Uterine smooth muscle cell (primary cell): ENCODE results near the gene FBXO2. TPM values are rescaled to one million over a fixed set of nuclear protein-coding genes. Genes with fewer than 3 reads are reported as not detected.

Source experiments
- total RNA-seq: library from RNA; depleted of rRNA; stranded (reverse); fragments of >200 nt; gene quantifications from 2 replicates; pipeline ENCODE4 v1.2.3, GENCODE V29; 2014

Gene FBXO2
- total RNA-seq = 0.22 and 1.2 TPM in 2 replicates

GRCh38 chr1:11654137-11654938 is at the start of gene FBXO2, which contains the start of gene FBXO44:
Gene FBXO2 (minus strand): TSS chr1:11654429. CDS start chr1:11654340, 89 bp downstream.
Gene FBXO44 (plus strand): TSS chr1:11654877. CDS start chr1:11655836, 959 bp downstream.

GRCh38 chr1:11691302-11691914 is 37.2 kb upstream of the FBXO2 start, which contains the start of gene DRAXIN:
Gene DRAXIN (plus strand): TSS chr1:11691710. CDS start chr1:11706259, 14,549 bp downstream.

GRCh38 chr1:11681071-11681771 is 27.0 kb upstream of the FBXO2 start, which contains the start of gene MAD2L2:
Gene MAD2L2 (minus strand): TSS chr1:11681148. CDS start chr1:11680601, 547 bp downstream.

Other genes starting within 250 kb of the FBXO2 start
- gene DISP3, start 175.3 kb downstream of the FBXO2 start, total RNA-seq = under 0.01 TPM in 2 replicates
- 10.0 and 24.5 TPM in 2 replicates for gene FBXO44, start 448 bp upstream of the FBXO2 start, total RNA-seq
- 6.6 and 6.8 TPM in 2 replicates for gene FBXO6, start 9.8 kb upstream of the FBXO2 start, total RNA-seq
- gene MAD2L2, start 26.7 kb upstream of the FBXO2 start, total RNA-seq = 40.9 and 86.3 TPM in 2 replicates
- under 0.01 and 0.12 TPM in 2 replicates for gene DRAXIN, start 37.3 kb upstream of the FBXO2 start, total RNA-seq
- 51.0 and 59.9 TPM in 2 replicates for gene AGTRAP, start 81.7 kb upstream of the FBXO2 start, total RNA-seq
- gene C1orf167, start 107.8 kb upstream of the FBXO2 start, total RNA-seq = not detected in 2 replicates
- 28.8 and 34.5 TPM in 2 replicates for gene MTHFR, start 151.5 kb upstream of the FBXO2 start, total RNA-seq
- gene CLCN6, start 151.8 kb upstream of the FBXO2 start, total RNA-seq = 22.5 and 28.4 TPM in 2 replicates
- not detected in 2 replicates for gene NPPA, start 193.4 kb upstream of the FBXO2 start, total RNA-seq
- gene NPPB, start 204.5 kb upstream of the FBXO2 start, total RNA-seq = not detected in 2 replicates